ENCODE results near the gene MARCHF10. TPM values are rescaled to one million over a fixed set of nuclear protein-coding genes. Genes with fewer than 3 reads are reported as not detected.
A peak's percentile ranks its signal among the peaks of the same experiment; 100 is the strongest.

MARCHF10 gene
- total RNA-seq, 2 donors from 2014 or later, result 29.7 TPM; not detected in 1

DNA sequence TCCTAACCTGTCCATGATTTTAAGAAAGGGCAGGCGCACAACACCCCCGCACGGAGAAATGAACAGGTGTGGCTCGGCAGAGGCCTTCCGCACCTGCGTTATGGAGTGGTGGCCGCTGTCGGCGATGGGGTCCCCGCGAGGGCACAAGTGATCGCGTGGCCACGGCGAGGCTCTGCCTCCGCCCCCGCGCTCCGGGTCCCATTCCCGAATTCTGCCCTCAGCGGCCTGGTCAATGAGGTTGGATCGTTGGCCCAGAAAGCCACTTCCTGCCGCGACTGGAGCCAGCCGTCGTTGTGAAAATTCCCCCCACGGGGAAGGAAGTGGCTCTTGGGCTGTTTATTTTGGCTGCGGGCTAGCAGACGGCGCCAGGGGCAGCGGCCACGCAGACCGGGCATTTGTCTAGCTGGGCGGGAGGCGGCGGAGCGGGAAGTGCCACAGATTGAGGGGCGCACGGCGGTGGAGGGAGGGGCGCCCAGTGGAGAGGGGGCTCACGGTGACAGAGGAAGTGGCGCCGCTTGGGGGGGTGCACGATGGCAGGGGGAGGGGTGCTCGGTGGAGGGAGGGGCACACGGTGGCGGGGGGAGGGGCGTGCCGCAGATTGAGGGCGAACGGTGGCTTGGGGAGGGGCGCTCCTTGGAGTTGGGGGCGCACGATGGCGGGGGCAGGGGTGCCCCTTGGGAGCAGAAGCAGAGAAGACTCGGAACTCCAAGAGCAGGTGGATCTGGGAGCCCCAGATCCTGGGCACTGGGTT lies 155.7 kb downstream of the MARCHF10 start:
- H3K27ac ChIP-seq, result peak overlapping the region; percentile 72 to 76
- intact Hi-C loops (cut with DNase I), result loop anchor here (2.0 kb wide), 1 partner anchor 26 kb away; the partner anchor contains the start of gene MRC2
- H3K4me1 ChIP-seq (replicated peaks), result peaks cover 5% of the 10 kb centered on the region
- DNase-seq (ENCODE audit: low spot score), result no peak
- 4% methylated on average over 37 of the region's 57 CpGs for WGBS
- TF ChIP-seq POLR2A (IDR thresholded peaks at IDR 0.05) (peak; percentile 11), POLR2AphosphoS5 (IDR thresholded peaks at IDR 0.05) (peak; percentile 43)
- TF ChIP-seq, protein P1, sequence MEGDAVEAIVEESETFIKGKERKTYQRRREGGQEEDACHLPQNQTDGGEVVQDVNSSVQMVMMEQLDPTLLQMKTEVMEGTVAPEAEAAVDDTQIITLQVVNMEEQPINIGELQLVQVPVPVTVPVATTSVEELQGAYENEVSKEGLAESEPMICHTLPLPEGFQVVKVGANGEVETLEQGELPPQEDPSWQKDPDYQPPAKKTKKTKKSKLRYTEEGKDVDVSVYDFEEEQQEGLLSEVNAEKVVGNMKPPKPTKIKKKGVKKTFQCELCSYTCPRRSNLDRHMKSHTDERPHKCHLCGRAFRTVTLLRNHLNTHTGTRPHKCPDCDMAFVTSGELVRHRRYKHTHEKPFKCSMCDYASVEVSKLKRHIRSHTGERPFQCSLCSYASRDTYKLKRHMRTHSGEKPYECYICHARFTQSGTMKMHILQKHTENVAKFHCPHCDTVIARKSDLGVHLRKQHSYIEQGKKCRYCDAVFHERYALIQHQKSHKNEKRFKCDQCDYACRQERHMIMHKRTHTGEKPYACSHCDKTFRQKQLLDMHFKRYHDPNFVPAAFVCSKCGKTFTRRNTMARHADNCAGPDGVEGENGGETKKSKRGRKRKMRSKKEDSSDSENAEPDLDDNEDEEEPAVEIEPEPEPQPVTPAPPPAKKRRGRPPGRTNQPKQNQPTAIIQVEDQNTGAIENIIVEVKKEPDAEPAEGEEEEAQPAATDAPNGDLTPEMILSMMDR (IDR thresholded peaks at IDR 0.05), result no peak
- H3K9me3 ChIP-seq, result no peaks in the 10 kb centered on the region
- no peaks in the 10 kb centered on the region for H3K27me3 ChIP-seq (replicated peaks; ENCODE audit: insufficient read depth)
- peak overlapping the region; percentile 34 to 39 for H3K4me3 ChIP-seq
- no peaks in the 10 kb centered on the region for H3K36me3 ChIP-seq

Small RNA genes lying within 50 kb of the gene (small RNA-seq; reads per million reads assigned to genes)
- gene RF00019 (0 reads per million in 2 donors), gene RNU6-446P (0 reads per million in 2 donors)

Other genes starting within 250 kb of the MARCHF10 start
- 10 to 100 TPM; 34.2 to 73.7 TPM for gene MRC2, start 180.6 kb downstream of the MARCHF10 start, total RNA-seq
- gene TANC2, start 157.9 kb upstream of the MARCHF10 start, total RNA-seq, result 100 to 1,000 TPM in 1 of 2 donors, 1 to 10 TPM in 1; 8.0 to 193 TPM